ENCODE data around the gene IPPK. TPM values are rescaled to one million over a fixed set of nuclear protein-coding genes. Genes with fewer than 3 reads are reported as not detected.

The IPPK gene
- total RNA-seq, 1 experiment from 2014 or later: 17.4 TPM

DNA sequence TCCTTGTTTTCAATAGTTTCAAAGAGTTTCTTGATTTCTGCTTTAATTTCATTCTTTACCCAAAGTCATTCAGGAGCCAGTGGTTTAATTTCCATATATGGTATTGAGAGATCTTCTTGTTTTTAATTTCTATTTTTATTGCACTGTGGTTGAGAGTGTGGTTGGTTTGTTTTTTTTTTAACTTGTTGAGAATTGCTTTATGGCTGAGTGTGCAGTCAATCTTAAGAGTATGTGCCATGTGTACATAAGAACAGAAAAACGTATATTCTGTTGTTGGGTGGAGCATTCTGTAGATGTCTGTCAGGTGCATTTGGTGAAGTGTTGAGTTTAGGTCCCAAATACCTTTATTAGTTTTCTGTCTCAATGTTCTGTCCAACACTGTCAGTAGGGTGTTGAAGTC, 26.7 kb upstream of the IPPK start:
- DNase-seq (ENCODE audit: extremely low read depth, low read depth): no peak

DNA sequence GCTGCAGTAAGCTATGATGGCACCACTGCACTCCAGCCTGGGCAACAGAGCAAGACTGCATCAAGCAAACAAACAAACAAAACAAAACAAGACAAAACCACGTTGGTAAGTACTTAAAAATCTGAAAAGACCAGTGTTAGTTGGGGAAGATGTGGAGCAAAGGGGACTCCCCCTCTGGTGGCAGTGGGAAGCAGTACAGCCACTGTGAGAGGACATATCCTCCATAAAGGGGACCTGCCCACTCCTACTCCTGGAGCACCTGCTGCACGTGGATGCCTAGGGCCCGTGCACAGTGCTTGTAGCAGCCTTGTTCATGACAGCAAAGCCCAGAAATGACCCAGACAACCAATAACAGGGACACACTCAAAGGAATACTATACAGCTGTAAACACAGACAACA, 17.0 kb upstream of the IPPK start:
- DNase-seq (ENCODE audit: extremely low read depth, low read depth): peak; percentile 26

DNA sequence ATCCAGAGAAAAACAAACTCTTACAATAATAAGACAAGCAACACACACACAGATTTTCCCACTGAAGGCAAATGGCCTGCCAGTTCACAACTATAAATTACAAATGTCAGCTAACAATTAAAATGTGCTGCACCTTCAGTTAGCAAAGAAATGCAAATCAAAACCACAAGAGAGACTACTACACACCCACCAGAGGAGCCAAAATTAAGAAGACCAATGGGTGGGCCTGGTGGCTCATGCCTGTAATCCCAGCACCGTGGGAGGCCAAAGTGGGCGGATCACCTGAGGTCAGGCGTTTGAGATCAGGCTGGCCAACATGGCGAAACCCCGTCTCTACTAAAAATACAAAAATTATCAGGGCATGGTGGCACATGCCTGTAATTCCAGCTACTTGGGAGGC, 15.1 kb upstream of the IPPK start:
- no peak for DNase-seq (ENCODE audit: extremely low read depth, low read depth)

DNA sequence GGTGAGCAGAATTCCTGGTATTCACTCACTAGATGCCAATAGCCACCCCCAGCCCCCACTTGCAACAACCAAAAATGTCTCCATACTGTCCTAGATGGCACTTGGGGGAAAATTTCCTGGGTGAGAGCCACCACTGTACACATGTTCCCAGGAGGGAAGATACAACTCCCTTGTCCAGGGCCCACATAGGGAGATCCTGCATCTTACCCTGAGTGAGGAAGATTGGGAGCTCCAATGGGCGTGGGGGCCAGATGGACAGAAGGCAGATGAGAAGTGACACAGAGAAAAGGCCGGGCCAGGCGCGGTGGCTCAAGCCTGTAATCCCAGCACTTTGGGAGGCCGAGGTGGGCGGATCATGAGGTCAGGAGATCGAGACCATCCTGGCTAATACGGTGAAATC, 12.3 kb upstream of the IPPK start:
- no peak for DNase-seq (ENCODE audit: extremely low read depth, low read depth)

DNA sequence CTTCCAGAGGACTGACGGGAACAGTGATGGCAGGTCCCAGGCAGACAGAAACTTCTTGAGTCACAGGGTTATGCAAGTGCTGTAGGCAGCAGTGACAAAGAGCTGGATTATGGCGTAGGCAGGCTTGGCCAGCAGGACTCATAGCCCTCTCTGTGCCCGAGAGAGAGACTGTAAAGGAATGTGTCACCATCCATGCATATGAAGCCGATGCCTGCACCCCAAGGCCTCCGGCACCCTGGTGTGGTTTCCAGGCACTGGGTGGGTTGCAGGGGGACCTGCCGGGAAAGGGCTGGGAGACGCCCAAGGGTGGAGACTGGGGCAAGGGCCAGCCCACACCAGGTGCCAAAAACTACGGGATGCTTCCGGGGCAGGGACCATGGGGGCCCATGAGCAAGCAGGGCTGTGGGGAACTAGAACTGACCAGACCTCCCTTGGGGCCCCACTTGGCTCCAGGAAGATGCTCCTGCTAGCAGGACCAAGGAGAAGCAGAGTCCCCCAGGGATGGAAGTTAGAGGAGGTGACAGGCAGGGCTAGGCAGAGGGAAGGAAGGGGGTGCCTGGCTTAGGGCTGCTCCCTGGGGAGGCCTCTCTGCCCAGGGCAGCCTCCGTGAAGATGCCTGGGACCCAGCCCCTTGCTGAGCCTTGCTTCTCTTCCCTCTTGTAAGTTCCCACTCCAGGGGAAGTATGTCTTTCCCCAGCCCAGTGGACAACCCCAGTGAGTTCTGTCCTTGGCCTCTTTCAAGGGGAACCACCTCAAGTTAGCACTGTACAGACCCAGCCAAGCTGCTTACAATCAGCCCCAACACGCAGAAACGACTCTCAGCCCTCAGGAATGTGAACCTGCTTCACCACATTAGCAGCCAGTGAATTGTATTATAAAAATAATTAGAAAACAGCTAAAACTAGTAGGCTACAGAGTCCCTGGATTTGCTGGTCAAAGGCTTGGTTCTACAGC, 10.5 kb upstream of the IPPK start:
- no peak for DNase-seq (ENCODE audit: extremely low read depth, low read depth)

DNA sequence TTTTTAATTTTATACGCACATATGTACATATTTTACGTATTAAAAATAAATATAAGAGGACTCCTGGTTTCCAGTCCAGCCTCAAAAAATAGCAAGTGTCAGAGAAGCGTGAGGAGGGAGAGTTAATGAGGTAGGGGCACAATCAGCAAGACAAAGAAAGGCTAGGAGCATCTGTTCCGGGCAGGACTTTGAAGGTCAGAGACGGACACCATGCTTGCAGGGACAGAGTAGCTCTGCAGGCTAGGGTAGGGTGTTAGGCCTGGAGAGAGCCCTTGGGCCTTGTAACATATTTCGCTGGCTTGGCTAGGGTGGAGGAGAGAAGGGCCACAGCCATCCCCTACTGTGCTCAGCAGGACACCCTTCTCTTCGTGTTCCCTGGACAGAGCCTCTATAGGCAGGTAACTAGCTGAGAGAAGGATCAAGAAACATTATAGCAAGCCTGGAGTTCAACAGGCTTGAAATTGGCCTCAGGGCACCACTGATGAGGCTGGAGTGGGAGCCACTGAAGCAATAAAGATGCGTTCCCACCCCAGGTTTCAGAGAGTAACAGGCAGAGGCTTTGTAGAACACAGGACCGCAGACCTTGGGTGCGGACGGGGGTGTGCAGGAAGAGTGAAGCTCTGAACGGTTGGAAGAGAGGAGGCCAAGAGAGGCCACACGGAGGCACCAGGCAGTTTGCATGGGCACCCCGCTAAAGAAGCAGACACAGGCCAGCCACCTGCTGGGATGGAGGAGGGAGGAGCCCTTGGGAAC, 9.7 kb upstream of the IPPK start:
- no peak for DNase-seq (ENCODE audit: extremely low read depth, low read depth)

DNA sequence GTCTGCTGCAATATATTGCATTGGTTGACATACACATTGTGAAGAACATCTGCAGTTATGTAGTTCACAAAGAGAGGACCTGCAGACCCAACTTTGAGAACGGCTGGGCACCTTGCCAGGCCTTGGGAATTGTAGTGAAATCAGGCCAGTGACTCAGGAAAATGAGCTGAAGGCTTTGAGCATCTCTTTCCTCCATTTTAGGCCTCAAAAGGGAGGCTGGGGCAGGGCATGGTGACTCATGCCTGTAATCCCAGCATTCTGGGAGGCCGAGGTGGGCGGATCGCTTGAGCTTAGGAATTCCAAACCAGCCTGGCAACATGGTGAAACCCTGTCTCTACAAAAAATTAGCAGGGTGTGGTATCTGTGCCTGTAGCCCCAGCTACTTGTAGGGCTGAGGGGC, 1.4 kb upstream of the IPPK start:
- peak; percentile 41 for DNase-seq (ENCODE audit: extremely low read depth, low read depth)

DNA sequence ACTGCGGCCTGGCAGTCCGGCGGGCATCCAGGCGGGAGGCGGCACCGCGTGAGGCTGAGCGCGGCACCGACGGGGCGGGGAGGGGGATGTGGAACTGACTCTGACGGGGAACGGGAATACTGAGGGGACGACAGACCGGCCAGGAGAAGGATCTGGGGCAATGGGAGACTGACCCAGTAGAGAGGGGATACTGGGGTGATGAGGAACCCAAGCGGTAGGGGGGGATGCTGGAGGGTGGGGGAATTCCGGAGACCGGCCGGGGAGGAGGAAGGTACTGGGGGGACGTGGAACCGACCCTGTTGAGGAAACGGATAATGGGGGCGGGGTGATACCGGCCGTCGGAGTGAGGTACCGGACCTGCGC, 423 bp downstream of the IPPK start:
- no peak for DNase-seq (ENCODE audit: extremely low read depth, low read depth)

DNA sequence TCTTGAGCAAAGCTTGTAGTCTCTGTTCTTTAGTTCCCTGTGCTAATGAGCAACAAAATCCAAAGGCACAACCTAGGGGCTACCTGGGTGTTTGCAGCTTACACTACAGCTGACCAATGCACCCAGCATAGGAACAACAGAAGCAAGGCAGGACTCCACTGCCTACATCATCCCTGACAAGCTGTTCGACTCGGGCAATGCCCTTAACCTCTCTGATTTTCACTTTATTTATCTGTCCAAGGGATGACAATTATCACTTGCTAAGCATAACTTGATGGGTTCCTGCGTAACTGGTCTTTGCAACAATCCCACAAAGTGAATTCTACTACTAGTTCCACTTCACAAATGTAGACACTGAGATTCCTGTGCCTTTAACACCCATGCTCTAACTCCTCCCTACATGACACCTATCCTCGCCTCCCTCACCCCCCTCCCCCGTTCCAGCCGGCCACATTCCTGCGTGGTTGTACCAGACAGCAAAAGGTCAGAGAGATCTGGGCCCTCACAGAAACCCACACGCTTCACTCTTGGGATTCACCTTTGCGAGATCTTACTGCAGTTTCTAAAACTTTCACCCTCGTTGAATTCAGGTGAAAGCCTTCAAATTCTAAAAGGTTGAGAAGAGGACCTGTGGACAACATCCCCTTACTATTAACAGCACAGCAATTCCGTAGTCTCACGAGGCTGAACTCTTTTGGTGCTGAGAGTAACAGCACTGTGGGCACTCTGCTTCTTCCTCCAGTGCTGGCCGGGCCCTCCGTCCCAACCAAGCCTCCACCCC, 995 bp downstream of the IPPK start:
- peak; percentile 45 for DNase-seq (ENCODE audit: extremely low read depth, low read depth)

DNA sequence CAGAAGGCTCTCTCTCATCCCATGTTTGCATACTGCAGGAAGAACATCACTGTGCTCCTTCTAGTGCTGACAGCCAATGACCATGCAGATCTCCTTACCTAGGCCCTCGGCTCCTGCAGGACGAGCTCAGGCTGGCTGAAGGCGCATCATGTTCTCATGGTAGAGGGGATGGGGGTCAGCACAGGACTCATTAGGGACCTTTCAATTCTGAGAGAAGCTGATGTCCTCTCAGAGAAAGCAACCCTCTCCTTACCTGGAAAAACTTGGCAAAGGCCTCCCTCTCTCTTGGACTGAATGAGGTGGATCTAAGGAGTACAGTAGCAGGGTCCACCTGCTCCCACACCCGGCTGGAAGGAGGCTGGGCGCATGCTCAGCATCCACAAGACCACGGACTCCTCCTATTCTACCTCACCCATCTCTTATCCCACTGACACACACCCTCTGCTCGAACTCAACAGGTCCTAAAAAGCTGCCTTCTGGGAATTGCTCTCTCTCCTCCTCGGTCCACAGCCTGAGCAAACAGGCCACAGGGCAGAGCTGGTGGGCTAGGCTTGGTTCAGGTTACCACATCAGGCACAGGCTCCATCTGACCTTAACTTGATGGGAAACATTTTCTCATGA, 2.9 kb downstream of the IPPK start:
- no peak for DNase-seq (ENCODE audit: extremely low read depth, low read depth)

DNA sequence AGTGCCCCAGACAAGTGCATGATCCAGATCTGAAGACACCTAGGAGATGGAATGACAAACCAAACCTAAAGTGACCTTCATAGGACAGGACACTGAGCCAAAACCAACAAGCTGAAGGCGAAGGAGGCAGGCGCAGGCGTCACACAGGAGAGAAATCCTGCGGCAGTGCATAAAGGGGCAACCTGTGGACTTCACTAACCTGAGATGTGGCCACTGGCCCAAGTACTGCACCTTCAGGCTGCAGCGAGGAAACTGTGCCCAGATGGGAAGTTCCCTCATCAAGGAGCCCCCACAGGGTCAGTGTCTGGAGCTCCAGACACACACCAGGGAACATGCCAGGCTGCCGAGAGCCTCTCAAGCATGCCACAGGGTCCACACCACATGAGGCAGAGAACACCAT, 3.7 kb downstream of the IPPK start:
- no peak for DNase-seq (ENCODE audit: extremely low read depth, low read depth)

DNA sequence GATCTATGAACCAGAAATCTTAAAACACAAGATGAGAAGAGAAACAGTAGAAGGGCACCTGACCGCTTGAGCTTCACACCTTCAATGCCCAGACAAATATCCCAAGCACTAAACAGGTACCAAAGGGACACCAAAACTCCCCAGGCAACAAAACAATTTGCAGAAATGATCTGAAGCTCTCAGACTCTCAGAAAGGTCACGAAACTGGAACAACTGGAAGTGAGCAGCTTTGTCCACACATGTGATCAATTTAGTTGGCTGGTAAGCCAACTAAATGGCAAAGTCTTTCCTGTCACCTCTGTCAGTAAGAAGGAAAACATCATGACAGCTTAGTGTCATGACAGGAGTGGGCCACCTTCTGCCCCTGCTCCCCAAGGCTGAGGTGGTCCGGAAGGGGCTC, 4.1 kb downstream of the IPPK start:
- DNase-seq (ENCODE audit: extremely low read depth, low read depth): no peak

DNA sequence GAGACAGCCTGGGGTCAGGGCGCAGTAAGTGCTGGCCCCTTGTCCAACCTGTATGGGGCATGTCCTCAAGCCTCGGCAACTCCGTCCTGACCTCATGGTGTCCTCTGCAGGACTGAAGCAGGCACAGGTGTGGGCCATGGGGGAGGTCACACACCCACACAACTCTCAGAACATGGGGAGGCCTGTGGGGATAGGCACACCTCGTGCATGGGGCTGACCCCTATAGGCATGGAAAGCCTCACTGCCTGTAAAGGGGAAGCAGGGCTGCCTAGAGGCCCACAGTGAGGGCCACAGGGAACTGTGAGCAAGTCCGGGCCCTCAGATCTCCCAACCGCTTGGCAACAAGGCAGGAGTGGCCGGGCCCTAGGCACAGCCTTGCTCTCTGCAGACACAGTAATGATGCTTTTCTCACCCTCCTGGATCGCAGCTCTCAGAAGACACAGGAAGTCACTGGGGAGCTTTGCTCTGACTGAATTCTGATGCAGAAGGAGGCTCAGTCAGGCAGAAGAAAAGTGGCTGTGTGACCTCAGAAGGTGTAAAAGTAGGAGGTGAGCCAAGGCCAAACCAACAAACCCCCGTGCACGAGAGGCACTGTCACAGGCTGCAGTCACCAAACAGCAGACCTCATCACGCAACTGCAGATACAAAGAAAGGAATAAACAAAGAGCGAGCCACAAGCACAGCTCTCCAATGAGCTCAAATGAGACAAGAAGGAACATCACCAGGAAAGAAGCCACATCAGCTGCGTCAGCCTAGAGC, 5.4 kb downstream of the IPPK start:
- no peak for DNase-seq (ENCODE audit: extremely low read depth, low read depth)

DNA sequence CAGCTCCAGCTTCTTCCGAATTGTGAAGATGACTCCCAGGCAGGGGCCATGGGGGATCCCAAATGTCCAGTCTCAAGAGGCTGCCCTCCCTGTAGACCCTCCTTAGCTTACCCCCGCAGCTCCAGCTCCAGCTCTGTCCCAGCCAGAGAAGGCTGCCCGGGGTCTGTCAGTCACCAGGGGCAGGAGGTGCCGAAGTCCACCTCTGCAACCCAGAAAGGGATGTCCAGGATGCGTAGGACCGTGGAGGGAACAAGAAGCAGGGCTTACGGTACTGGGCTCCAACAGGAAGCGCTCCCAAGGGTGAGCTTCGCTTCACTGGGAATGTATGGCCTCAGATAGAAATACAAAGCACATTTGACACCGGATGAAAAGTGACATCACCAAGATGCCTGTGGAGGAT, 6.0 kb downstream of the IPPK start:
- no peak for DNase-seq (ENCODE audit: extremely low read depth, low read depth)

DNA sequence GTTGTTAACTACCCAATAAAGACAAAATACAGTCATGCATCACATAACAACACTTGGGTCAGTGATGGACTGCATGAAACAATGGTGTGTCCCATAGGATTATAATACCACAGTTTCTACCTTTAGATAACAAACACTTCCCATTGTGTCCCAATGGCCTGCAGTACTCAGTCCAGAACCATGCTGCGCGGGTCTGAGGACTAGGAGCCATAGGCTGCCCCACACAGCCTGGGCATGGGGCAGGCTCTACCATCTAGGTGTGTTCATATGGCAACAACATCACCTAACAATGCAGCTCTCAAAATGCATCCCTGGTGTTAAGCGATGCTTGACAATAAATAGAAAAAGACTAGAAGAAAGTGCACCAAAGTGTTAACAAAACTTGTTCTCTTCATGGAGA, 6.8 kb downstream of the IPPK start:
- DNase-seq (ENCODE audit: extremely low read depth, low read depth): no peak

DNA sequence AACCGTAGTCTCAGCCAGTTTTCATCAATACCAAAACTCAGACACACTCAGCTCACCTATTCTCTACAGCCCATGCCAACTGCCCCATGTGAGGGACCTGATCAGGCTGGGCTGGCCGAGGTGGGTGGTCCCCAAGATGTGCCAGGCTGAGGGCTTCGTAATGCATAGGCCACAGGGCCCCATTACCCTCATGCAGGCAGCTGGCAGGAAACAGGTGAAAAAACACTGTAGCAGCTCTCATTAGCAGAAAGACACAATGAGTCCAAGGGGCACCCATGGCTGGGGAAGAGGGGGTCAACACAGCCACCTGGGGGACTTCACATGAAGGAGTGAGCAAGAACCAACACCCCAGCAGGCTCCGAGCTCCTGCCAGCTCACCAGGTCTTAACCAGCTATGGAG, 8.2 kb downstream of the IPPK start:
- no peak for DNase-seq (ENCODE audit: extremely low read depth, low read depth)

DNA sequence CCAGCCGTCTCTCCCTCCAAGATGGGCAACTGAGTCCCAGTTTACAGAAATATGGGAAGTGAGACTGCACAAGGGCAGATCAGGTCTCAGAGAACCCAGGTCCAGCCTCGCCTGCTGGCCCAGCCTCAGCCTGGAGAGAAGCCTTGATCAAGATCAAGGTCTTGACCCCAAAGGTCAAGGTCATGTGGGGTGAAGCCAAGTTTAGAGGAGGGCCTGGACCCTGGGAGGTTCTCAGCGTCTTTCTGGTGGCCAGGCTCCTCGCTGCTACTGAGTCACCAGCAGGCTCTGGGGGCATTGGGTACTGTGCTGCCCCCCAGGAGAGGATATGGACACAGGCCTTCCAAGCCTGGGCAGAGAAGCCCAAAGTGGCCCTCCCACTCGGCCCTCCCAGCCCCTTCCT, 8.8 kb downstream of the IPPK start:
- no peak for DNase-seq (ENCODE audit: extremely low read depth, low read depth)

DNA sequence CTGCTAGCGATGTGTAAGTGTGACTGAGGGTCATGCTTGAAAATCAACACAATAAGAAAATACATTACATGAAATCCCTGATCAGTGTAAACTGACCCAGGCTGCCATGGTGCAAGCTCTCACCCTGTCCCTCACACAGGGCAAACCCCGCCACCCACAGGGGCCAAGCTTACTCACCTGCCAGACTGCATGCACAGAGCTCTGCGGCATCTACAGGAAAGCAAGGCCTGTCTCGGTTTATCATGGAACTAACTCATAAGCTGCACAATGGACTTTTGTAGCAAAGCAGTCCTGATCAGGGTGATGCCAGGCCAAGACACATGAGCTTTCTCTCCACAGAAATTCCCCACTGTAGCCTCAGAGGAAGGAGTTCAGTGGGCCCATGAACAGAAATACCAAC, 9.7 kb downstream of the IPPK start:
- DNase-seq (ENCODE audit: extremely low read depth, low read depth): no peak

DNA sequence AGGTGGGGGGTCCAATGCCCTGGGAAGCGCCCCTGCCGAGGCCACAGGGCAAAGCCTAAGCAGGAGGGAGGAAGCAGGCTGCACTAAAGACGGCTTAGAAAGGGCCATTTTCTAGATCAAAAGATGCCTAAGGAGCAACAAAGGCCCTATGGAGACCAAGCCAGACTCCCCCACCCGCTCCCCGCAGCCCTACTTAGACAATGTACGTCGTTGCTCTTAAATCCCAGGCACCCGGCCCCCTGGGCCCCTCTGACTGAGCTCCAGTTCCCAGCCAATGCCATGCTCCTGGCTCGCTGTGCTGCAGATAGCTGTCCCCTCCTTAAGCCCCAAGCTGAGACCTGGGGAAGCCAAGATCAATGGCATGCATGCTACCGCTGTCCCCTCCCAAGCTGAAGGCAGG, 10.3 kb downstream of the IPPK start:
- DNase-seq (ENCODE audit: extremely low read depth, low read depth): no peak

DNA sequence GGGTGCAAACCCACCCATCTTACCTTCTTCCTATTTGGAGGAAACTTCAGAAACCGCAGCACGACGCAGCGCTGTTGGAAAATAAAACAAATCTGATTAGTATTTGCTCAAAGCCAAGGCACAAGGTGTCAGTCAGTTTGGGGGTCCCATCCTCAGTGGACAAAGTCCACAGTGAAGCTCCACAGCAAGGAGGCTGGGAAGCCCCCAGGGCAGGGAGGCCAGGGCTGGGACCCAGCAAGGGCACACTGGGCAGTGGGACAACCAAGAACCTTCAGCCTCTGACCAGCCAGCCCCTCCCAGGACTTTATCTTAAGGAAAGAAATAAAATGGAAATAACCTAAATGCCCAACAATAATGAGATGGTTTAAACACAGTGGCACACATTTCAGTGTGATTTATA, 11.3 kb downstream of the IPPK start:
- DNase-seq (ENCODE audit: extremely low read depth, low read depth): no peak
